Erythroblast (primary cell): ENCODE measurements around the gene MT1M.

Experiments
- GATA1 ChIP-seq: IDR thresholded peaks from 2 replicates; pipeline ENCODE4 v1.6.1; 2011; ENCODE audit warnings: low read depth, mild to moderate bottlenecking, control low read depth, low read length, moderate library complexity
- POLR2A ChIP-seq: IDR thresholded peaks from 2 replicates; pipeline ENCODE4 v1.6.1; 2011; ENCODE audit warnings: mild to moderate bottlenecking, low read length

DNA sequence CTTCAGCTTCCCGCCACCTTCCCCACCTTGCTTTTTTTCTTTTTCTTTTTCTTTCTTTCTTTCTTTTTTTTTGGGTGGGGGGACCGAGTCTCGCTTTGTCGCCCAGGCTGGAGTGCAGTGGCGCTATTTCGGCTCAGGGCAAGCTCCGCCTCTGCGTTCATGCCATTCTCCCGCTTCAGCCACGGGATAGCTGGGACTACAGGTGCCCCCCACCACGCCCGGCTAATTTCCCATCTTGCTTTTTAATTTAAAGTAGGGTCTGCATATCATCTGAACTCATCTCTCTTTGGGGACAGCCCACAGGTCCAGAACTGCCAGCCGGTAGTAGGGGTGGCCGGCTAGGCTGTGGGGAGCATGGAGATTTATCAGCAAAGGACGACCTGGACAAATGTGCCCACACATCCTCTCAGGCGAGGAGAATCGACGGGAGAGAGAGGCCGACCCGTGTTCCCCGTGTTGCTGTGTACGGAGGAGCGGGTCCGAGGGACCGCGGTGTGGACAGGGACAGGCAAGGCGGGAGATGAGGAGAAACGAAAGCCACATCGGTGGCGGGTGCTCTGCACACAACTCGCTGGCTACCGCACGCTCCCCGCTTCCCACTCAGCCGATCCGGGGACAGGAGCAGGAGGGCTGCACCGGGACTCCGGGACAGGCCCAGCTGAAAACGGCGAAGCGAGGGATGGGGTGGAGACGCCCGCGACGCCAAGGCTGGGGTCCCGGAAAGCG lies 2.4 kb downstream of the MT1M start:
- TF ChIP-seq POLR2A (no peak), GATA1 (no peak)
